Measurements from ENCODE around the gene ZBED4. TPM values are rescaled to one million over a fixed set of nuclear protein-coding genes. Genes with fewer than 3 reads are reported as not detected.

ZBED4 gene
- total RNA-seq, 1 experiment from 2014 or later, result 29.2 TPM

GRCh38 chr22:49845241-49845640 lies 8.4 kb upstream of the ZBED4 start:
- Mint-ChIP-seq H3K27ac (no peak overlapping the region), H3K9me3 (no peaks in the 10 kb centered on the region), H3K36me3 (no peaks in the 10 kb centered on the region), H3K4me1 (no peaks in the 10 kb centered on the region), H3K4me3 (no peak overlapping the region), H3K27me3 (ENCODE audit: low read depth) (peaks cover 64% of the 10 kb centered on the region)
- ATAC-seq, result no peak
- POLR2A ChIA-PET, result no interaction called here
- CTCF ChIA-PET, result no interaction called here
- TF ChIP-seq NR2C2 (CRISPR knock-in tag; IDR thresholded peaks at IDR 0.05) (no peak), ATF1 (CRISPR knock-in tag; IDR thresholded peaks at IDR 0.05) (no peak), SMAD3 (CRISPR knock-in tag; IDR thresholded peaks at IDR 0.05; ENCODE audit: borderline replicate concordance) (no peak), AR (CRISPR knock-in tag; IDR thresholded peaks at IDR 0.05) (no peak), PRDM15 (CRISPR knock-in tag; IDR thresholded peaks at IDR 0.05) (no peak), ZBTB21 (CRISPR knock-in tag; IDR thresholded peaks at IDR 0.05; ENCODE audit: borderline replicate concordance) (no peak), TP53 (CRISPR knock-in tag; IDR thresholded peaks at IDR 0.05) (no peak), PREB (CRISPR knock-in tag; IDR thresholded peaks at IDR 0.05; ENCODE audit: borderline replicate concordance) (no peak), FOXP4 (CRISPR knock-in tag; IDR thresholded peaks at IDR 0.05) (no peak), ZNF423 (CRISPR knock-in tag; IDR thresholded peaks at IDR 0.05) (no peak), ESRRA (CRISPR knock-in tag; IDR thresholded peaks at IDR 0.05; ENCODE audit: borderline replicate concordance) (no peak), ZNF512 (CRISPR knock-in tag; IDR thresholded peaks at IDR 0.05; ENCODE audit: borderline replicate concordance) (no peak), MAX (CRISPR knock-in tag; IDR thresholded peaks at IDR 0.05) (no peak)
- no peak for DNase-seq (ENCODE audit: low spot score)
